ENCODE results near the gene ALDH5A1. TPM values are rescaled to one million over a fixed set of nuclear protein-coding genes. Genes with fewer than 3 reads are reported as not detected.

ALDH5A1 gene
- total RNA-seq, 4 donors from 2014 or later = 1.5 to 3.4 (median 3.1) TPM

GRCh38 chr6:24448828-24449525, 45.8 kb upstream of the ALDH5A1 start:
- 62 to 79% methylated on average over 5 of the region's 9 CpGs for WGBS, 2 donors (ENCODE audit: low coverage in 1 of 2)
- no peaks in the 10 kb centered on the region for H3K4me1 ChIP-seq
- no peaks in the 10 kb centered on the region for H3K9me3 ChIP-seq
- H3K27me3 ChIP-seq = no peaks in the 10 kb centered on the region
- no peak overlapping the region for H3K4me3 ChIP-seq
- peaks cover 0 to 22% of the 10 kb centered on the region in 2 donors for H3K36me3 ChIP-seq
- ATAC-seq = no peak
- H3K27ac ChIP-seq = no peak overlapping the region
- TF ChIP-seq EP300 (IDR thresholded peaks at IDR 0.05) (no peak), POLR2A (IDR thresholded peaks at IDR 0.05) (no peak), POLR2AphosphoS5 (IDR thresholded peaks at IDR 0.05) (no peak), CTCF (IDR thresholded peaks at IDR 0.05) (no peak)

GRCh38 chr6:24451581-24452388, 43.0 kb upstream of the ALDH5A1 start:
- no peak for ATAC-seq
- Histone ChIP-seq H3K4me3 (no peak overlapping the region), H3K36me3 (peaks cover 0 to 12% of the 10 kb centered on the region in 2 donors), H3K27me3 (no peaks in the 10 kb centered on the region), H3K9me3 (no peaks in the 10 kb centered on the region), H3K27ac (no peak overlapping the region), H3K4me1 (no peaks in the 10 kb centered on the region)
- 73 to 74% methylated on average over 11 to 12 of the region's 13 CpGs for WGBS, 2 donors (ENCODE audit: low coverage in 1 of 2)
- TF ChIP-seq POLR2A (IDR thresholded peaks at IDR 0.05) = no peak
- no peak for TF ChIP-seq POLR2AphosphoS5 (IDR thresholded peaks at IDR 0.05)
- no peak for TF ChIP-seq EP300 (IDR thresholded peaks at IDR 0.05)
- no peak for TF ChIP-seq CTCF (IDR thresholded peaks at IDR 0.05)

GRCh38 chr6:24453921-24454320, 40.8 kb upstream of the ALDH5A1 start:
- Histone ChIP-seq H3K4me1 (no peaks in the 10 kb centered on the region), H3K27me3 (no peaks in the 10 kb centered on the region), H3K36me3 (peaks cover 0 to 18% of the 10 kb centered on the region in 2 donors), H3K4me3 (no peak overlapping the region), H3K9me3 (no peaks in the 10 kb centered on the region), H3K27ac (no peak overlapping the region)
- WGBS, 2 donors (ENCODE audit: low coverage in 1 of 2) = 97 to 100% methylated on average over 1 to 9 of the region's 10 CpGs
- ATAC-seq = no peak
- TF ChIP-seq EP300 (IDR thresholded peaks at IDR 0.05) (no peak), POLR2A (IDR thresholded peaks at IDR 0.05) (no peak), POLR2AphosphoS5 (IDR thresholded peaks at IDR 0.05) (no peak), CTCF (IDR thresholded peaks at IDR 0.05) (no peak)

GRCh38 chr6:24454452-24454851, 40.3 kb upstream of the ALDH5A1 start:
- Histone ChIP-seq H3K9me3 (no peaks in the 10 kb centered on the region), H3K4me3 (no peak overlapping the region), H3K27me3 (no peaks in the 10 kb centered on the region), H3K4me1 (no peaks in the 10 kb centered on the region), H3K27ac (no peak overlapping the region), H3K36me3 (peaks cover 0 to 22% of the 10 kb centered on the region in 2 donors)
- ATAC-seq = no peak
- TF ChIP-seq EP300 (IDR thresholded peaks at IDR 0.05) = no peak
- TF ChIP-seq POLR2AphosphoS5 (IDR thresholded peaks at IDR 0.05) = no peak
- TF ChIP-seq CTCF (IDR thresholded peaks at IDR 0.05) = no peak
- TF ChIP-seq POLR2A (IDR thresholded peaks at IDR 0.05) = no peak
- 72 to 84% methylated on average over 2 to 4 of the region's 5 CpGs for WGBS, 2 donors (ENCODE audit: low coverage in 1 of 2)

Measured in gastroesophageal sphincter (tissue), 4 donors.